GM18498 (cell line): ENCODE results near the gene SPATA33.
"Not testable (repeated sequence)": the region's sequence is repeated elsewhere in the genome, so short reads cannot be mapped to it uniquely, and the experiment has no call there.

Experiments used
- ATAC-seq: cut with Tn5 transposase; IDR thresholded peaks from one replicate; pipeline ENCODE4 v1.9.1; 2021; ENCODE audit warnings: mild to moderate bottlenecking, moderate library complexity; ENCODE audit not compliant: unreplicated experiment

Gene SPATA33

DNA sequence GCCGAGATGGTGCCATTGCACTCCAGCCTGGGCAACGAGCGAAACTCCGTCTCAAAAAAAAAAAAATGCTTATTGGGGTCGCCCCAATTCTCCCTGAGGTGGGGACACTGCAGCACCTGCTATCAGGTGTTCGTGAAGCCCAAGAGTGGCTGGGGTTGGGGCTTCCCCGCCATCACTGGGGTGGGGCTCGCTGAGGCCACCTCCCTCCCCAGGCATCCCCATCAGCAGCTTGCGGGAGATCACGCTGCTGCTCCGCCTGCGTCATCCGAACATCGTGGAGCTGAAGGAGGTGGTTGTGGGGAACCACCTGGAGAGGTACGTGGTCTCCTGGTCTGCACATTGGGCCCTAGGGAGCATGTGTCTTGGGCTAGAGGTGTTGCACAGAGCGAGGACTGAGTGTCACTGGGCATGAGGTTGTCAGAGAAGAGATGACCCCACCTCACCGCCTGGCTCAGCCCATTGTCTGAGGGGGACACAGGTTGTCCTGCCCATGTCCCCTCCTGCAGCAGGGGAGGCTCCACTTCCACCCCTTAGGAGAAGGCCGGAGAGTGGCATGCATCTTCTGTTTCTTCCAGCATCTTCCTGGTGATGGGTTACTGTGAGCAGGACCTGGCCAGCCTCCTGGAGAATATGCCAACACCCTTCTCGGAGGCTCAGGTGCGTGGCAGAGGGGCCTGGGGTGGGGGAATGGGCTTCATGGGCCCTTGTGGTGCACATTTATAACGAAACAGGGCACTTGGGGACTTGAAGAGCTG, 33.8 kb downstream of the SPATA33 start:
- no peak for ATAC-seq

DNA sequence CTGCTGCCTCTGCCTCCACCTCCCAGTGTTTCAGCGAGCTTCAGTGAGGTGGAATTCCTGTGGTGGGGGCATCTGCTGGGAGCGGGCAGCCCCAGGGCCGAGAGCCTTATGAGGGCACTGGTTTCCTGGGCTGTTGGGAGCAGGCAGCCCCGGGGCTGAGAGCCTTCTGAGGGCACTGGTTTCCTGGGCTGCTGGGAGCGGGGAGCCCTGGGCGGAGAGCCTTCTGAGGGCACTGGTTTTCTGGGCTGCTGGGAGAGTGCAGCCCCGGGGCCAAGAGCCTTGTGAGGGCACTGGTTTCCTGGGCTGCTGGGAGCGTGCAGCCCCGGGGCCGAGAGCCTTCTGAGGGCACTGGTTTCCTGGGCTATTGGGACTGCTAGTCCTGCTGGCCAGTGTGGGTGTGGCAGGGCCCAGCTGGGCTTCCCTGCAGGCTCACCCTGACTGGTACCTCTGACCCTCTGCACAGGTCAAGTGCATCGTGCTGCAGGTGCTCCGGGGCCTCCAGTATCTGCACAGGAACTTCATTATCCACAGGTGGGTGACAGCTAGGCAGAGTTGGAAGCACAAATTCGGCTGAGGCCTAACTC, 34.4 kb downstream of the SPATA33 start:
- no peak for ATAC-seq

DNA sequence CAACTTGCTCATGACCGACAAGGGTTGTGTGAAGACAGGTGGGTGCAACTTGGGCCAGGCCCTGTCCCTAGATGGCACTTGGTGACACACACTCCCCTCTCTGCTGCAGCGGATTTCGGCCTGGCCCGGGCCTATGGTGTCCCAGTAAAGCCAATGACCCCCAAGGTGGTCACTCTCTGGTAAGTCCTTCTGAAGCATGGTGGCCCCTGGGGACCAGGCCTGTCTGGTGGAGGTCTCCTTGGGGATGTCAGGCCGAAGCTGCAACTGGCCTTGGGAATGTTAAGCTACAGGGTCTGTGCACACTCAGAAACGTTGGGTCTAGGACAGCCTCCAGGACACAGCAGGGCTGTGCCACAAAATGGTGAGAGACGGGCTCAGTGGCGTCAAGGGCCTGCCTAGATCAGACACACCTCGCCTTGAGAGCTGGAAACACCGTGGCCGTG, 35.7 kb downstream of the SPATA33 start:
- no peak for ATAC-seq

DNA sequence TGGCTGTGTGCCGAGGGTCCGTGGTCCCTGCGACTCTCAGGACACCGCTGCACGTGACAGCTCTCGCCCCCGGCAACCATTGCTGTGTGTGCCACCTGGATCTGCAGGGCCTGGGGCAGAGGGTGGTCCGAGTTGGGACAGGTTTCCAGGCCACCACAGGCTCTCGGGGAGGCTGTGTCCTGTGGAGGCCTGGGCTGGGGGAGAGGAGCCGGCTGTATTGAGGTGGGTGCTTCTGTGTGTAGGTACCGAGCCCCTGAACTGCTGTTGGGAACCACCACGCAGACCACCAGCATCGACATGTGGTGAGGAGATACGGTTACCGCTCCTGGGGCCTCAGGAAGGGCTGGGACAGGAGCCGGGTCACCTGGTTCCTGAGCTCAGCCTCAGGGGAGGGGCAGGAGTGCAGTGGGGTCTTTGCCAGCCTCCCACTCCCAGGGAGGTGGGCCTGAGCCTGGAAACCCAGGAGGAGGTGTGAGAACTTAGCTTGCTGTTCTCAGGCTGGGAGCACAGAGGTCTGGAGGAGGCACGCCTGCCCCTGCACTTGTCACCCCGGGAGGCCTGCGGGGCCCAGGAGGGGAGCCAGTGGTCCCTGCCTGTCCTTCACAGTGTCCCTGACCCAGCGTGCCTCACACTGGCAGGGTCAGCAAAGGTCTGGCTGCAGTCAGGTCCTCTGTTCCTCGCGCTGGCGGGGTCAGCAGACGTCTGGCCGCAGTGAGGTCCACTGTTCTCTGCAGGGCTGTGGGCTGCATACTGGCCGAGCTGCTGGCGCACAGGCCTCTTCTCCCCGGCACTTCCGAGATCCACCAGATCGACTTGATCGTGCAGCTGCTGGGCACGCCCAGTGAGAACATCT, 36.5 kb downstream of the SPATA33 start:
- no peak for ATAC-seq

DNA sequence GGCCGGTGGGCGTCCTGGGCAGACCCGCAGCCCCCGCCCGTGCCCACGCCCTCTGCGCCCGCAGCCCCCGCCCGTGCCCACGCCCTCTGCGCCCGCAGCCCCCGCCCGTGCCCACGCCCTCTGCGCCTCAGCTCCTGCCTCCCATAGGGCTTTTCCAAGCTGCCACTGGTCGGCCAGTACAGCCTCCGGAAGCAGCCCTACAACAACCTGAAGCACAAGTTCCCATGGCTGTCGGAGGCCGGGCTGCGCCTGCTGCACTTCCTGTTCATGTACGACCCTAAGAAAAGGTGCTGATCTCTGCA, 37.1 kb downstream of the SPATA33 start:
- not testable (repeated sequence) for ATAC-seq

GRCh38 chr16:89695086-89695874, 37.6 kb downstream of the SPATA33 start:
- no peak for ATAC-seq

- ATAC-seq = no peak
These were observed 38.4 kb downstream of the SPATA33 start for GRCh38 chr16:89695875-89696669.

DNA sequence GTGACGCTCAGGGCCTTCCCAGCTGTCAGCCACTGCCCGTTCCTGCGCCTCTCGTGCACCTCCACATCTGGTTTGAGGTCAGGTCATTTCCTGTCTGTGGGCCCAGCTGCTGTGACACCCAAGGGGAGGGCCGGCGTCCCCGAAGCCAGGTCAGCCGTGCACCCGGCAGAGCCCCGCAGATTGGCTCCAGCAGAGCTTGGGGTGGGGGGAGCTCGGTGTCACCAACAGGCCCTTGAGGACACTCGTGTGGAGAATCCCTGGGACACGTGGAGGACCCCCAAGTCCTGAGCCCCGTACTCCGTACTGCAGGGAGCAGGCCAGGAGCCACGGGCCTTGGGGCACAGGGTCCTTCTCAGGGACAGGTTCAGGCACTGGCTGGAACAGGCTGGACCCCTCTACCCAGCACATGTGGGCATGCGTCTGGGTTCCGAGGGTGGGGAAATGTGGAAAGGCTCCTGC, 39.1 kb downstream of the SPATA33 start:
- no peak for ATAC-seq

DNA sequence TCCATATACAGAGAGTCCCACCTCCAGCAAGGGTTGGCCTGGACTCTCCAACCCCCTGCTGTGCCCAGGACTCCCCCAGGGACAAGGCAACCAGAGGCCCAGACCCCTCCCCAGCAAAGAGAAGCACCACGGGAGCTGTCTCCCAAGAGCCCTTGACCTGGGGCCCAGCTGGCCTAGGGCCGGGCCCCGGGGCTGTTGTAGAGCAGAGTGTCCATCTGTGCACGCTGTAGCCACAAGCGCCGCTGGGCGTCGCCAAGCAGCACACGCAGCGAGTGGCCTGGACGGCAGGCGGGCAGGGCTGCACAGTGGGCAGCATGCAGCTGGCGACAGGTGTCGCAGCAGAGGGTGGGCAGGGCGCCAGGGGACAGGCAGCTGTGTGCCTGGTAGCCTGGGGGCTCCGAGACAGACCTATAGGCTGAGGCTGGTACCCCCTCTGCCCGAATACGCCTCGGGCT, 39.6 kb downstream of the SPATA33 start:
- no peak for ATAC-seq

- no peak for ATAC-seq
These were observed 40.1 kb downstream of the SPATA33 start for GRCh38 chr16:89697616-89698331.

- ATAC-seq = not testable (repeated sequence)
These were observed 41.1 kb downstream of the SPATA33 start for GRCh38 chr16:89698717-89699116.

- ATAC-seq = not testable (repeated sequence)
These were observed 42.0 kb downstream of the SPATA33 start for GRCh38 chr16:89699629-89700099.

DNA sequence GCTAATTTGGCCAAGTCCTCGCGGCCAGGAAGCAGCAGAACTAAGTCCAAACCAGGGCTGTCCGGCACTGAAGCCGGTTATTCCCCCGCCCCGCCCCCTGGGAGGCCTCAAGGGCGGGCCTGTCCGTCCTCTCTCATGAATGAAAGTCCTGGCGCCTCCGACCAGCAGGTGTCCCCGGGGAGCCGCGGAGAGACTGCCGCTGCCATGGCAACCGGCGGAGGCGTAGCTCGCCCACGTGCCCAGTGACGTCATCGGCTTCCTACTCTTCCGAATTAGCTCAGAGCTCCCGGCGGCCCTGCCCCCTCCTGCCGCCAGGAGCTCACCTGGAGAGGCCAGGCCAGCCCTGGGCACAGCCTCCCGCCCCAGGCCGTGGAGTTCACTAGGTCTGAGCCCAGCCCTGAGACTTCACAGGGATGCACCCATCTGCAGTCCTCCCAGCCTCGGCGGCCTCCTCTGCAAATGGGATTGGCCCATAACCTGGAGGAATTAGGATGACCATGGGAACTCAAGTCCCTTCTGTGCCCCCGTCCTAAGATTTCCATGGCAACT, 42.5 kb downstream of the SPATA33 start:
- ATAC-seq = peak; percentile 50

- no peak for ATAC-seq
These were observed 43.2 kb downstream of the SPATA33 start for GRCh38 chr16:89700649-89701424.

DNA sequence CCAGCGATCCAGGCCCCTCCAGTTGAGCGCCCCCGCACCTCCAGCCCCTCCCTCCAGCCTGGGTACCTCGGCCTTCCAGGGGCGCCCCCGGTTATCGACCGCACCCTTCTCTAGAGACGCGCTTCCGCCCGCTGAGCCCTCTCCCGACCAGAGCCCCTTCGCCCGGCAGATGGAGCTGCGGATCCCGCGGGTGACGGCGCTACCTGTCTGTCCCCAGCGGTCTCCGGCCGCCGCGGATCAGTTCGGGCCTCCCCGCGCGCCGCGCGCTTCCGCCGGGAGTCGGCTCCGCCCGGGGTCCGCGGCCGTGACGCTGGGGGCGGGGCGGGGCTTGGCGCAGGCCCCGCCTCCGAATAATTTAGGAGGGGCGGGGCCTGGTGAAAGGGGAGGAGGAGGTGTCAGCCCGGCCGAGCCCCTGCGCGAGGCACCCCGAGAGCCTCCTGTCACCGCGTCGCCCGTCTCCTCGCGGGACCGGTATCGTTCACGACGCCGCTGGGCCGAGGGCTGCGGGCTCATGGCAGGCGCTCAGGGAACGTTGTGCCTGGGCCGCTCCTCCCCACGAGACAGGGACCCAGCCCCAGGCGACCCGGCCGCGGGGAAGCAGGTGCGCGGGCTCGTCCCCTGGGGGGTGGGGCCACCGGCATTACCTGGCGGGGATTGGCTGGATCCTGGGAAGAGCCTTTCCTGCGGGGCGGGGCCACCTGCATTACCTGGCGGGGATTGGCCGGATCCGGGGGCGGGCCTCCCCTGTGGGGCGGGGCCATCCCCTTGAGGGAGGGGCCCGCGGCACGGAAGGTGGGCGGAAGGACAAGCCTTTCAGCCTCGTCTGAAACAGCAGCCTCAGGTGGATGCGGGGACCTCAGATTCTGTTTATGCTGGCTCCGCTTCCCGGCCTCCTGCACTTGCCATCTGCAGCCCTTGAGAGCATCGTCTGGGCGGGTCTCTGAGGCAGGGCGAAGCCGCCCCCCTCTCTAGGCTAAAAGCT, 44.1 kb downstream of the SPATA33 start, which contains the start of gene SPATA2L:
Gene SPATA2L (minus strand): TSS at position 281 of the 982 bp plus-strand sequence. CDS start 473 bp downstream, outside the sequence.
- peak; percentile 75 for ATAC-seq

DNA sequence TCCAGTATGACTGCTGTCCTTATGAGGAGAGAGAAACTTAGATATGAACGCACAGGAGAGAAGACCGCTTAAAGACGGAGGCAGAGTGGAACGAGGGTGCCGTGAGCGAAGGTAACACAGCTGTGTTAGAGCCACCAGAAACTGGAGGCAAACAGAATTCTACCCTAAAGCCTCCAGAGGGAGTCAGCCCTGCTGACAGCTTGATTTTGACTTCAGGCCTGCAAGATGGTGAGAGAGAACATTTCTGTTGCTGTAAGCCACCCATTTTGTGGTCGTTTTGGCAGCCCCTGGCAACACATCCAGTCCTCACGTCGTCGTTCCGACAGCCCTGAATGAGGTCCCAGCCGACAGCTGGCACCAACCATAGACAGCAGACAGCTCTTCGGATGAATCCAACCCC, 46.6 kb downstream of the SPATA33 start:
- no peak for ATAC-seq

GRCh38 chr16:89705006-89705405, 47.4 kb downstream of the SPATA33 start:
- ATAC-seq = no peak
